H9 (cell line): Measurements from ENCODE around the gene PLEKHA5. TPM values are rescaled to one million over a fixed set of nuclear protein-coding genes. Genes with fewer than 3 reads are reported as not detected.

Source experiments
- DNase-seq: peaks from one replicate; pipeline ENCODE4 v3.0.0-alpha.2; 2017
- H2AFZ ChIP-seq: one replicate; pipeline ENCODE4 v1.6.1; 2013; ENCODE audit warnings: mild to moderate bottlenecking, low read length, control low read depth, moderate library complexity
- H2AK5ac ChIP-seq: 2 replicates; pipeline ENCODE4 v1.6.1; 2013; ENCODE audit warnings: low read length, control low read depth, mixed read lengths; ENCODE audit not compliant: insufficient read length
- H2BK120ac ChIP-seq: one replicate; pipeline ENCODE4 v1.6.1; 2013; ENCODE audit warnings: low read depth, mild to moderate bottlenecking, low read length, control low read depth, inconsistent platforms; ENCODE audit not compliant: poor library complexity, severe bottlenecking
- H2BK12ac ChIP-seq: 2 replicates; pipeline ENCODE4 v1.6.1; 2013; ENCODE audit warnings: low read length, control low read depth, mixed read lengths, low read depth; ENCODE audit not compliant: insufficient read length
- H2BK15ac ChIP-seq: 2 replicates; pipeline ENCODE4 v1.6.1; 2013; ENCODE audit warnings: low read depth, low read length, control low read depth
- H2BK20ac ChIP-seq: one replicate; pipeline ENCODE4 v1.6.1; 2013; ENCODE audit warnings: low read depth, mild to moderate bottlenecking, low read length, control low read depth, inconsistent platforms; ENCODE audit not compliant: poor library complexity, severe bottlenecking
- H2BK5ac ChIP-seq: 2 replicates; pipeline ENCODE4 v1.6.1; 2013; ENCODE audit warnings: low read length, control low read depth, mixed read lengths; ENCODE audit not compliant: insufficient read length
- H3K14ac ChIP-seq: 2 replicates; pipeline ENCODE4 v1.6.1; 2013; ENCODE audit warnings: low read length, control low read depth; ENCODE audit not compliant: insufficient read depth
- H3K18ac ChIP-seq: 2 replicates; pipeline ENCODE4 v1.6.1; 2013; ENCODE audit warnings: low read depth, mild to moderate bottlenecking, mixed read lengths, low read length, control low read depth; ENCODE audit not compliant: insufficient read length
- H3K23ac ChIP-seq: 2 replicates; pipeline ENCODE4 v1.6.1; 2013; ENCODE audit warnings: low read length, control low read depth, mixed read lengths, low read depth; ENCODE audit not compliant: insufficient read length
- H3K23me2 ChIP-seq: 2 replicates; pipeline ENCODE4 v1.6.1; 2013; ENCODE audit warnings: low read depth, mild to moderate bottlenecking, mixed read lengths, low read length, control low read depth; ENCODE audit not compliant: insufficient read length, poor library complexity, severe bottlenecking
- H3K27ac ChIP-seq: 2 replicates; pipeline ENCODE4 v1.5.1; 2013; ENCODE audit warnings: low read length, control low read depth, mixed read lengths, low read depth; ENCODE audit not compliant: insufficient read length
- H3K27me3 ChIP-seq: 2 replicates; pipeline ENCODE4 v1.6.1; 2013; ENCODE audit warnings: low read length, control low read depth, inconsistent platforms; ENCODE audit not compliant: insufficient read depth
- H3K4ac ChIP-seq: 2 replicates; pipeline ENCODE4 v1.6.1; 2013; ENCODE audit warnings: low read depth, mild to moderate bottlenecking, control low read depth, inconsistent platforms, low read length, moderate library complexity
- H3K4me1 ChIP-seq: 2 replicates; pipeline ENCODE4 v1.6.1; 2013; ENCODE audit warnings: low read length, control low read depth, inconsistent platforms; ENCODE audit not compliant: insufficient read depth
- H3K4me2 ChIP-seq: 2 replicates; pipeline ENCODE4 v1.6.1; 2013; ENCODE audit warnings: low read length, control low read depth, mixed read lengths; ENCODE audit not compliant: insufficient read length, insufficient read depth
- H3K56ac ChIP-seq: 2 replicates; pipeline ENCODE4 v1.6.1; 2013; ENCODE audit warnings: low read depth, mild to moderate bottlenecking, mixed read lengths, low read length, control low read depth; ENCODE audit not compliant: insufficient read length
- H3K79me1 ChIP-seq: 2 replicates; pipeline ENCODE4 v1.6.1; 2013; ENCODE audit warnings: low read depth, mild to moderate bottlenecking, moderate library complexity, low read length, control low read depth, inconsistent platforms; ENCODE audit not compliant: insufficient read depth, poor library complexity, severe bottlenecking
- H3K79me2 ChIP-seq: 2 replicates; pipeline ENCODE4 v1.6.1; 2013; ENCODE audit warnings: low read length, control low read depth, inconsistent platforms; ENCODE audit not compliant: insufficient read depth
- H3K9ac ChIP-seq: 2 replicates; pipeline ENCODE4 v1.6.1; 2013; ENCODE audit warnings: low read length, control low read depth, mixed read lengths; ENCODE audit not compliant: insufficient read length; ENCODE audit errors: extremely low read depth
- H3K9me3 ChIP-seq: one replicate; pipeline ENCODE4 v1.6.1; 2013; ENCODE audit warnings: low read depth, low read length, inconsistent platforms; ENCODE audit not compliant: control insufficient read depth
- H3T11ph ChIP-seq: one replicate; pipeline ENCODE4 v1.6.1; 2013; ENCODE audit warnings: mild to moderate bottlenecking, low read length, control low read depth, inconsistent platforms
- H4K20me1 ChIP-seq: one replicate; pipeline ENCODE4 v1.6.1; 2013; ENCODE audit not compliant: control insufficient read depth, insufficient read length, insufficient read depth
- H4K5ac ChIP-seq: 2 replicates; pipeline ENCODE4 v1.6.1; 2013; ENCODE audit warnings: low read depth, mild to moderate bottlenecking, mixed read lengths, low read length, control low read depth; ENCODE audit not compliant: insufficient read length
- H4K8ac ChIP-seq: replicated peaks from 2 replicates; pipeline ENCODE4 v1.6.1; 2013; ENCODE audit warnings: low read length, control low read depth, mixed read lengths, low read depth; ENCODE audit not compliant: insufficient read length
- H4K91ac ChIP-seq: 2 replicates; pipeline ENCODE4 v1.6.1; 2013; ENCODE audit warnings: low read depth, mild to moderate bottlenecking, moderate library complexity, mixed read lengths, low read length, control low read depth; ENCODE audit not compliant: insufficient read length
- H3K27ac Mint-ChIP-seq, 3 experiments: 2 replicates in 2 of 3; 3 replicates in 1 of 3; pipeline ENCODE4 v1.8.0; 2020 to 2021; ENCODE audit warnings: mixed read lengths in 3 of 3, mild to moderate bottlenecking in 1 of 3, moderate library complexity in 1 of 3
- H3K27me3 Mint-ChIP-seq: 2 replicates; pipeline ENCODE4 v1.8.0; 2021; ENCODE audit warnings: low read depth, mild to moderate bottlenecking, moderate library complexity, mixed read lengths
- H3K36me3 Mint-ChIP-seq, 3 experiments: 2 replicates in 2 of 3; 3 replicates in 1 of 3; pipeline ENCODE4 v1.8.0; 2020 to 2021; ENCODE audit warnings: low read depth in 3 of 3, mixed read lengths in 3 of 3; ENCODE audit not compliant: insufficient read depth in 1 of 3
- H3K4me1 Mint-ChIP-seq, 2 experiments: 2 replicates each; pipeline ENCODE4 v1.8.0; 2020; ENCODE audit warnings: mixed read lengths in 2 of 2
- H3K4me3 Mint-ChIP-seq, 2 experiments: 2 replicates in 1 of 2; 3 replicates in 1 of 2; pipeline ENCODE4 v1.8.0; 2020 to 2021; ENCODE audit warnings: mild to moderate bottlenecking in 2 of 2, mixed read lengths in 2 of 2, moderate library complexity in 1 of 2
- H3K9me3 Mint-ChIP-seq, 2 experiments: 2 replicates in 1 of 2; 3 replicates in 1 of 2; pipeline ENCODE4 v1.8.0; 2020; ENCODE audit warnings: mild to moderate bottlenecking in 2 of 2, mixed read lengths in 2 of 2, moderate library complexity in 1 of 2
- CTCF ChIP-seq: fragments of 200-600 bp; sonication (generic); conservative IDR thresholded peaks from 3 replicates; pipeline ENCODE4 v1.8.0; 2021; ENCODE audit warnings: antibody characterized with exemption, mild to moderate bottlenecking
- WGBS: extraction: QIAGEN DNeasy Blood & Tissue Kit; methylation state at CpG from one replicate; pipeline ENCODE4 v1.1.7; 2013; ENCODE audit warnings: missing lambda C conversion rate, low lambda C conversion rate, mixed read lengths; ENCODE audit not compliant: insufficient read length; ENCODE audit errors: extremely low coverage; 5-methylcytosine and 5-hydroxymethylcytosine counted together
- total RNA-seq: library from RNA; stranded (reverse); gene quantifications from 2 replicates; pipeline ENCODE4 v1.2.1, GENCODE V29; 2021

Gene PLEKHA5
- total RNA-seq, 1 experiment from 2014 or later = 86.7 TPM

- Histone ChIP-seq H3K27me3 (no peaks in the 10 kb centered on the region), H2AFZ (no peak overlapping the region), H3K56ac (no peak overlapping the region), H3K27ac (no peak overlapping the region), H3T11ph (no peak overlapping the region), H3K23ac (no peak overlapping the region), H4K91ac (no peak overlapping the region), H4K8ac (no peak overlapping the region), H3K4ac (no peak overlapping the region), H4K5ac (no peak overlapping the region), H4K20me1 (no peaks in the 10 kb centered on the region), H2BK120ac (no peak overlapping the region), H3K4me1 (no peaks in the 10 kb centered on the region), H3K23me2 (no peaks in the 10 kb centered on the region), H3K79me1 (no peaks in the 10 kb centered on the region), H3K9me3 (no peaks in the 10 kb centered on the region), H2AK5ac (no peak overlapping the region), H2BK12ac (no peak overlapping the region), H2BK15ac (no peak overlapping the region), H3K4me2 (no peak overlapping the region), H2BK5ac (no peak overlapping the region), H2BK20ac (no peak overlapping the region), H3K14ac (no peak overlapping the region), H3K9ac (no peak overlapping the region), H3K79me2 (no peaks in the 10 kb centered on the region), H3K18ac (no peak overlapping the region)
- WGBS = no CpG with 5 or more reads among the region's 14 CpGs
- Mint-ChIP-seq H3K27me3 (no peaks in the 10 kb centered on the region; the same call in 1 of the 2 replicates), H3K4me3 (no peak overlapping the region), H3K27ac (0 out of 7 replicates have a peak overlapping the region, but pooled peaks of 1 of the 3 experiments have one; percentile 35), H3K9me3 (no peaks in the 10 kb centered on the region), H3K36me3 (no peaks in the 10 kb centered on the region; a peak in 1 of 7 replicates), H3K4me1 (peaks cover 7 to 14% of the 10 kb centered on the region in 2 experiments)
- peak; percentile 21 for DNase-seq
- TF ChIP-seq CTCF = no peak
Measured at GRCh38 chr12:19419086-19419485, 289.6 kb downstream of the PLEKHA5 start.
